HEK293 (cell line): ENCODE results near the gene RIC3.

ENCODE experiments used
- CTCF ChIA-PET: fragments of 350-600 bp; formaldehyde crosslinking; extraction: SDS; loops from one replicate; lab custom pipeline; 2021; ENCODE audit warnings: antibody characterized with exemption; lab: Yijun Ruan, JAX
- POLR2A ChIA-PET: fragments of 300-600 bp; formaldehyde crosslinking; extraction: SDS; loops from one replicate; lab custom pipeline; 2020; ENCODE audit warnings: antibody characterized with exemption, inconsistent platforms; lab: Yijun Ruan, JAX
- H3K27ac ChIP-seq: fragments of 200-500 bp; sonication (Bioruptor generic); 2 replicates; pipeline ENCODE4 v1.5.1; 2014; ENCODE audit warnings: low read depth, low read length, control low read depth, inconsistent platforms; ENCODE audit errors: extremely low read depth
- H3K36me3 ChIP-seq, 2 experiments: fragments of 200-500 bp in 1 of 2; sonication (Bioruptor generic) in 1 of 2; 1 replicate in 1 of 2; 2 replicates in 1 of 2; pipeline ENCODE4 v1.5.1; 2014 to 2017; ENCODE audit warnings: inconsistent platforms in 2 of 2, low read length in 2 of 2; ENCODE audit not compliant: control insufficient read depth in 2 of 2, insufficient read depth in 1 of 2
- H3K4me1 ChIP-seq: fragments of 200-500 bp; sonication (Bioruptor generic); 2 replicates; pipeline ENCODE4 v1.5.1; 2014; ENCODE audit warnings: mild to moderate bottlenecking, low read length, inconsistent platforms; ENCODE audit not compliant: control insufficient read depth, insufficient read depth
- H3K4me3 ChIP-seq: 2 replicates; pipeline ENCODE4 v1.5.1; 2011; ENCODE audit warnings: low read depth, mild to moderate bottlenecking, control low read depth, low read length, moderate library complexity
- H3K9me3 ChIP-seq: fragments of 200-500 bp; sonication (Bioruptor generic); 2 replicates; pipeline ENCODE4 v1.5.1; 2014; ENCODE audit warnings: low read depth, low read length, inconsistent platforms; ENCODE audit not compliant: control insufficient read depth, insufficient read depth
- HOXC10 ChIP-seq: sonication (generic); formaldehyde crosslinking; IDR thresholded peaks from 2 replicates; pipeline ENCODE4 v1.8.1; 2023; ENCODE audit warnings: mild to moderate bottlenecking, missing genetic modification reagents
- INSM2 ChIP-seq: fragments of 450-650 bp; formaldehyde crosslinking; IDR thresholded peaks from 2 replicates; pipeline ENCODE4 v1.5.1; 2016; ENCODE audit warnings: missing biosample characterization, missing genetic modification characterization
- KLF10 ChIP-seq: fragments of 450-650 bp; IDR thresholded peaks from 2 replicates; pipeline ENCODE4 v1.5.1; 2018; ENCODE audit warnings: missing biosample characterization, mild to moderate bottlenecking, missing genetic modification characterization
- OVOL3 ChIP-seq: fragments of 450-650 bp; formaldehyde crosslinking; IDR thresholded peaks from 2 replicates; pipeline ENCODE4 v1.5.1; 2016; ENCODE audit warnings: missing biosample characterization, missing genetic modification characterization
- SP3 ChIP-seq: fragments of 450-650 bp; formaldehyde crosslinking; IDR thresholded peaks from 2 replicates; pipeline ENCODE4 v1.5.1; 2016; ENCODE audit warnings: missing biosample characterization, missing genetic modification characterization
- TSHZ1 ChIP-seq: fragments of 450-650 bp; formaldehyde crosslinking; IDR thresholded peaks from 2 replicates; pipeline ENCODE4 v1.5.1; 2016; ENCODE audit warnings: missing biosample characterization, missing genetic modification characterization, borderline replicate concordance
- ZBTB1 ChIP-seq: fragments of 450-650 bp; formaldehyde crosslinking; IDR thresholded peaks from 2 replicates; pipeline ENCODE4 v1.5.1; 2016; ENCODE audit warnings: missing biosample characterization, missing genetic modification characterization
- ZBTB21 ChIP-seq: fragments of 450-650 bp; formaldehyde crosslinking; IDR thresholded peaks from 2 replicates; pipeline ENCODE4 v1.5.1; 2017; ENCODE audit warnings: missing biosample characterization, missing genetic modification characterization
- ZFP69B ChIP-seq: fragments of 450-650 bp; formaldehyde crosslinking; IDR thresholded peaks from 2 replicates; pipeline ENCODE4 v1.5.1; 2016; ENCODE audit warnings: missing biosample characterization, missing genetic modification characterization
- ZNF211 ChIP-seq: fragments of 450-650 bp; formaldehyde crosslinking; IDR thresholded peaks from 2 replicates; pipeline ENCODE4 v1.5.1; 2016; ENCODE audit warnings: low read depth, missing biosample characterization, missing genetic modification characterization
- ZNF292 ChIP-seq: fragments of 450-650 bp; formaldehyde crosslinking; IDR thresholded peaks from 2 replicates; pipeline ENCODE4 v1.5.1; 2016; ENCODE audit warnings: low read depth, missing biosample characterization, missing genetic modification characterization, borderline replicate concordance
- ZNF555 ChIP-seq: fragments of 450-650 bp; formaldehyde crosslinking; conservative IDR thresholded peaks from 2 replicates; pipeline ENCODE4 v1.5.1; 2017; ENCODE audit warnings: missing biosample characterization, mild to moderate bottlenecking, missing genetic modification characterization, inconsistent platforms
- ZNF621 ChIP-seq: fragments of 450-650 bp; formaldehyde crosslinking; IDR thresholded peaks from 2 replicates; pipeline ENCODE4 v1.5.1; 2017; ENCODE audit warnings: missing biosample characterization, missing genetic modification characterization
- ZNF639 ChIP-seq: fragments of 450-650 bp; formaldehyde crosslinking; IDR thresholded peaks from 2 replicates; pipeline ENCODE4 v1.5.1; 2016; ENCODE audit warnings: missing biosample characterization, missing genetic modification characterization
- ZNF704 ChIP-seq: fragments of 450-650 bp; formaldehyde crosslinking; IDR thresholded peaks from 2 replicates; pipeline ENCODE4 v1.5.1; 2016; ENCODE audit warnings: missing biosample characterization, missing genetic modification characterization
- ZNF707 ChIP-seq: fragments of 450-650 bp; formaldehyde crosslinking; IDR thresholded peaks from 2 replicates; pipeline ENCODE4 v1.5.1; 2016; ENCODE audit warnings: missing biosample characterization, missing genetic modification characterization
- ZNF830 ChIP-seq: fragments of 450-650 bp; IDR thresholded peaks from 2 replicates; pipeline ENCODE4 v1.5.0; 2018; ENCODE audit warnings: missing biosample characterization, missing genetic modification characterization, low read depth, mild to moderate bottlenecking, moderate library complexity
- ZSCAN30 ChIP-seq: fragments of 450-650 bp; IDR thresholded peaks from 2 replicates; pipeline ENCODE4 v1.5.1; 2018; ENCODE audit warnings: missing biosample characterization, mild to moderate bottlenecking, missing genetic modification characterization, moderate library complexity
- TF ChIP-seq, protein P1 (sequence below): sonication (generic); formaldehyde crosslinking; IDR thresholded peaks from 2 replicates; pipeline ENCODE4 v1.8.1; 2022; ENCODE audit warnings: mild to moderate bottlenecking, moderate library complexity, missing genetic modification reagents

Gene RIC3

GRCh38 chr11:8082391-8083087 lies 86.3 kb downstream of the RIC3 start:
- H3K4me3 ChIP-seq = no peak overlapping the region
- H3K27ac ChIP-seq = no peak overlapping the region
- TF ChIP-seq ZNF621 (tag by site-specific recombination) (no peak), ZNF704 (tag by site-specific recombination) (no peak), ZNF211 (tag by site-specific recombination) (no peak), ZNF830 (no peak), ZNF707 (no peak), OVOL3 (no peak), ZFP69B (tag by site-specific recombination) (no peak), KLF10 (no peak), ZNF639 (tag by site-specific recombination) (no peak), ZNF555 (tag by site-specific recombination) (no peak), INSM2 (tag by site-specific recombination) (no peak), ZBTB21 (no peak), TSHZ1 (tag by site-specific recombination) (no peak), HOXC10 (CRISPR knock-in tag) (no peak), ZSCAN30 (tag by site-specific recombination) (no peak), SP3 (tag by site-specific recombination) (no peak), ZBTB1 (no peak), ZNF292 (no peak)
- TF ChIP-seq, protein P1, sequence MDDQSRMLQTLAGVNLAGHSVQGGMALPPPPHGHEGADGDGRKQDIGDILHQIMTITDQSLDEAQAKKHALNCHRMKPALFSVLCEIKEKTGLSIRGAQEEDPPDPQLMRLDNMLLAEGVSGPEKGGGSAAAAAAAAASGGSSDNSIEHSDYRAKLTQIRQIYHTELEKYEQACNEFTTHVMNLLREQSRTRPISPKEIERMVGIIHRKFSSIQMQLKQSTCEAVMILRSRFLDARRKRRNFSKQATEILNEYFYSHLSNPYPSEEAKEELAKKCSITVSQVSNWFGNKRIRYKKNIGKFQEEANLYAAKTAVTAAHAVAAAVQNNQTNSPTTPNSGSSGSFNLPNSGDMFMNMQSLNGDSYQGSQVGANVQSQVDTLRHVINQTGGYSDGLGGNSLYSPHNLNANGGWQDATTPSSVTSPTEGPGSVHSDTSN (CRISPR knock-in tag) = no peak
- H3K36me3 ChIP-seq = peaks cover 0 to 4% of the 10 kb centered on the region in 2 experiments; a peak in 1 of 3 replicates
- no peaks in the 10 kb centered on the region for H3K9me3 ChIP-seq
- POLR2A ChIA-PET = interaction anchor here (0.5 to 1.3 kb wide), 3 partner anchors 12 to 71 kb away, joined by 3 to 4 read pairs (median 3); no protein-coding TSS in a partner anchor
- CTCF ChIA-PET = interaction anchor here (1.1 to 2.5 kb wide), 7 partner anchors 8 to 71 kb away, joined by 3 to 17 read pairs (median 8); no protein-coding TSS in a partner anchor
- peaks cover 9% of the 10 kb centered on the region; the same call in 1 of the 2 replicates for H3K4me1 ChIP-seq
